SK-N-SH treated with all-trans-retinoic acid at 6 μM for 48 hours (cell line): ENCODE data around the gene CYP2A6.

Experiments used
- ATAC-seq: fragments of 200-7000 bp; cut with Tn5 transposase; 3 replicates; pipeline ENCODE4 v1.9.1; 2020; ENCODE audit warnings: mild to moderate bottlenecking, moderate library complexity
- ARNTL ChIP-seq: fragments of 450-650 bp; formaldehyde crosslinking; IDR thresholded peaks from 2 replicates; pipeline ENCODE4 v1.5.0; 2020; ENCODE audit warnings: low read depth, mild to moderate bottlenecking, moderate library complexity, borderline replicate concordance
- BACH2 ChIP-seq: fragments of 250-450 bp; sonication (Bioruptor Pico); IDR thresholded peaks from 2 replicates; pipeline ENCODE4 v1.9.0; 2021; ENCODE audit warnings: mild to moderate bottlenecking, borderline replicate concordance
- CSDC2 ChIP-seq: fragments of 250-450 bp; sonication (Bioruptor Pico); IDR thresholded peaks from 2 replicates; pipeline ENCODE4 v1.5.0; 2020; ENCODE audit warnings: mild to moderate bottlenecking, moderate library complexity
- GLIS3 ChIP-seq: fragments of 250-450 bp; sonication (Bioruptor Pico); IDR thresholded peaks from 2 replicates; pipeline ENCODE4 v1.5.0; 2020; ENCODE audit warnings: mild to moderate bottlenecking, moderate library complexity
- ISL1 ChIP-seq: fragments of 250-450 bp; sonication (Bioruptor Pico); IDR thresholded peaks from 2 replicates; pipeline ENCODE4 v2.1.2; 2022; ENCODE audit warnings: mild to moderate bottlenecking, moderate library complexity
- OSR1 ChIP-seq: fragments of 250-450 bp; sonication (Bioruptor Pico); IDR thresholded peaks from 2 replicates; pipeline ENCODE4 v1.8.0; 2022; ENCODE audit warnings: moderate library complexity, mild to moderate bottlenecking, inconsistent platforms
- PPARA ChIP-seq: fragments of 250-450 bp; sonication (Bioruptor Pico); IDR thresholded peaks from 2 replicates; pipeline ENCODE4 v1.5.0; 2020; ENCODE audit warnings: mild to moderate bottlenecking, borderline replicate concordance
- RARB ChIP-seq: fragments of 250-450 bp; sonication (Bioruptor Pico); IDR thresholded peaks from 2 replicates; pipeline ENCODE4 v1.8.0; 2021; ENCODE audit warnings: mild to moderate bottlenecking, moderate library complexity
- SNAI2 ChIP-seq: fragments of 250-450 bp; sonication (Bioruptor Pico); IDR thresholded peaks from 2 replicates; pipeline ENCODE4 v1.5.0; 2020; ENCODE audit warnings: mild to moderate bottlenecking, moderate library complexity
- ZFP3 ChIP-seq: fragments of 250-450 bp; sonication (Bioruptor Pico); IDR thresholded peaks from 2 replicates; pipeline ENCODE4 v1.5.0; 2020; ENCODE audit warnings: mild to moderate bottlenecking, moderate library complexity
- ZFP30 ChIP-seq: fragments of 450-650 bp; formaldehyde crosslinking; IDR thresholded peaks from 2 replicates; pipeline ENCODE4 v1.5.0; 2022; ENCODE audit warnings: mild to moderate bottlenecking, moderate library complexity
- ZNF565 ChIP-seq: fragments of 450-650 bp; formaldehyde crosslinking; conservative IDR thresholded peaks from 2 replicates; pipeline ENCODE4 v1.5.0; 2020; ENCODE audit warnings: low read depth, mild to moderate bottlenecking, moderate library complexity
- ZNF70 ChIP-seq: fragments of 450-650 bp; formaldehyde crosslinking; IDR thresholded peaks from 2 replicates; pipeline ENCODE4 v1.5.0; 2020; ENCODE audit warnings: mild to moderate bottlenecking, moderate library complexity
- ZNF8 ChIP-seq: fragments of 450-650 bp; formaldehyde crosslinking; IDR thresholded peaks from 2 replicates; pipeline ENCODE4 v1.5.0; 2020; ENCODE audit warnings: mild to moderate bottlenecking, moderate library complexity
- TF ChIP-seq, protein P1 (sequence below): fragments of 250-450 bp; sonication (Bioruptor Pico); IDR thresholded peaks from 2 replicates; pipeline ENCODE4 v1.8.0; 2021; ENCODE audit warnings: low read depth, mild to moderate bottlenecking, moderate library complexity, borderline replicate concordance
- TF ChIP-seq, protein P2 (sequence below): fragments of 250-450 bp; sonication (Bioruptor Pico); IDR thresholded peaks from 2 replicates; pipeline ENCODE4 v1.5.0; 2020; ENCODE audit warnings: mild to moderate bottlenecking, moderate library complexity
- TF ChIP-seq, protein P3 (sequence below): fragments of 250-450 bp; sonication (Bioruptor Pico); IDR thresholded peaks from 2 replicates; pipeline ENCODE4 v1.5.1; 2021; ENCODE audit warnings: mild to moderate bottlenecking, moderate library complexity

The CYP2A6 gene

DNA sequence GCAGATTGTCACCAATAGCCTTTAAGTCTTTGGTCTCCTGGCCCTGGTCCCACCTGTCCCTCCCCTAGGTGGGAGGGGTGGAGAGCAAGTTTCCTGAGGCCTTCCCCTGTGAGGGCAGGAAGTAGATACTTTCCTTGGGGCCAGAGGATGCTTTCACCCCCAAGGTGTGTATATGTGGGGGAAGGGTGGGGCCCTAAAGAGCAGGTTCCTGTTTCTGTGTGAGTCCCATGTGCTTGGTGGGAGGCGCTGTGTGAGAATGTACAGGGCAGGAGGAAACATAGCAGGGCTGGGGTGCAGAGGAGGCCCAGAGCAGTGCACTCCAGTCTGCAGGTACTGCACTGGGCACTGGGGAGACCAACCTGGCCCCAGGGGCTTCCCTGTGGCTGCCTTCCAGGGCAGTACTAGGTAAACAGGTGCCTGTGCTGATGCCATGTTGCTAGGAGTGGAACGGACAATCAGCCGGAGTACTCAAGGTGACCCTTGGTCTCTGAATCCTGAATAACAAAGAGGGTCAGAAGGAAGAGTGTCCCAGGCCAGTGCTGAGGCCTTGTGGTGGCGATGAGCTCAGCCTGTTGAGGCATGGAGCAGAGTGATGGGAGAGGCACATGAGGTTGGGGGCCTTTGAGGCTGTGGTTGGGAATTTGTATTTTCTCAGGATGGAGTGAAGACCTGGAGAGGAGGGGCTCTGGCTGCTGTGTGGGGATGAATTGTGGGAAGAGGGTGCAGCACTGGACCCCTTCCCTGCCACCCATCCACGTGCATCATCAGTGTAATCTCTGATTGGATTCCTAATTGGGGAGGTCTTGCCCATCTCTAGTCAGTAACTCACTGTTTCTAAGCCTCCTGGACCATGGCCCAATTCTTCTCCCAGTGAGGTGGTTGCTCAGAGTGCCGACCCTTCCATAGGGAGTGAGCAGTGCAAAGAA is 46.1 kb downstream of the CYP2A6 start:
- TF ChIP-seq PPARA (CRISPR knock-in tag): no peak
- TF ChIP-seq BACH2: no peak
- TF ChIP-seq ISL1 (CRISPR knock-in tag): no peak
- TF ChIP-seq RARB (CRISPR knock-in tag): no peak
- TF ChIP-seq ZFP3 (CRISPR knock-in tag): no peak
- no peak for TF ChIP-seq SNAI2 (CRISPR knock-in tag)
- TF ChIP-seq, protein P1, sequence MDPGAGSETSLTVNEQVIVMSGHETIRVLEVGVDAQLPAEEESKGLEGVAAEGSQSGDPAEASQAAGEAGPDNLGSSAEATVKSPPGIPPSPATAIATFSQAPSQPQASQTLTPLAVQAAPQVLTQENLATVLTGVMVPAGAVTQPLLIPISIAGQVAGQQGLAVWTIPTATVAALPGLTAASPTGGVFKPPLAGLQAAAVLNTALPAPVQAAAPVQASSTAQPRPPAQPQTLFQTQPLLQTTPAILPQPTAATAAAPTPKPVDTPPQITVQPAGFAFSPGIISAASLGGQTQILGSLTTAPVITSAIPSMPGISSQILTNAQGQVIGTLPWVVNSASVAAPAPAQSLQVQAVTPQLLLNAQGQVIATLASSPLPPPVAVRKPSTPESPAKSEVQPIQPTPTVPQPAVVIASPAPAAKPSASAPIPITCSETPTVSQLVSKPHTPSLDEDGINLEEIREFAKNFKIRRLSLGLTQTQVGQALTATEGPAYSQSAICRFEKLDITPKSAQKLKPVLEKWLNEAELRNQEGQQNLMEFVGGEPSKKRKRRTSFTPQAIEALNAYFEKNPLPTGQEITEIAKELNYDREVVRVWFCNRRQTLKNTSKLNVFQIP (CRISPR knock-in tag): no peak
- TF ChIP-seq, protein P2, sequence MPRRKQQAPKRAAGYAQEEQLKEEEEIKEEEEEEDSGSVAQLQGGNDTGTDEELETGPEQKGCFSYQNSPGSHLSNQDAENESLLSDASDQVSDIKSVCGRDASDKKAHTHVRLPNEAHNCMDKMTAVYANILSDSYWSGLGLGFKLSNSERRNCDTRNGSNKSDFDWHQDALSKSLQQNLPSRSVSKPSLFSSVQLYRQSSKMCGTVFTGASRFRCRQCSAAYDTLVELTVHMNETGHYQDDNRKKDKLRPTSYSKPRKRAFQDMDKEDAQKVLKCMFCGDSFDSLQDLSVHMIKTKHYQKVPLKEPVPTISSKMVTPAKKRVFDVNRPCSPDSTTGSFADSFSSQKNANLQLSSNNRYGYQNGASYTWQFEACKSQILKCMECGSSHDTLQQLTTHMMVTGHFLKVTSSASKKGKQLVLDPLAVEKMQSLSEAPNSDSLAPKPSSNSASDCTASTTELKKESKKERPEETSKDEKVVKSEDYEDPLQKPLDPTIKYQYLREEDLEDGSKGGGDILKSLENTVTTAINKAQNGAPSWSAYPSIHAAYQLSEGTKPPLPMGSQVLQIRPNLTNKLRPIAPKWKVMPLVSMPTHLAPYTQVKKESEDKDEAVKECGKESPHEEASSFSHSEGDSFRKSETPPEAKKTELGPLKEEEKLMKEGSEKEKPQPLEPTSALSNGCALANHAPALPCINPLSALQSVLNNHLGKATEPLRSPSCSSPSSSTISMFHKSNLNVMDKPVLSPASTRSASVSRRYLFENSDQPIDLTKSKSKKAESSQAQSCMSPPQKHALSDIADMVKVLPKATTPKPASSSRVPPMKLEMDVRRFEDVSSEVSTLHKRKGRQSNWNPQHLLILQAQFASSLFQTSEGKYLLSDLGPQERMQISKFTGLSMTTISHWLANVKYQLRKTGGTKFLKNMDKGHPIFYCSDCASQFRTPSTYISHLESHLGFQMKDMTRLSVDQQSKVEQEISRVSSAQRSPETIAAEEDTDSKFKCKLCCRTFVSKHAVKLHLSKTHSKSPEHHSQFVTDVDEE: no peak
- no peak for TF ChIP-seq ZNF565
- TF ChIP-seq CSDC2: no peak
- TF ChIP-seq ZNF70: no peak
- no peak for TF ChIP-seq OSR1 (CRISPR knock-in tag)
- TF ChIP-seq GLIS3: no peak
- no peak for ATAC-seq

DNA sequence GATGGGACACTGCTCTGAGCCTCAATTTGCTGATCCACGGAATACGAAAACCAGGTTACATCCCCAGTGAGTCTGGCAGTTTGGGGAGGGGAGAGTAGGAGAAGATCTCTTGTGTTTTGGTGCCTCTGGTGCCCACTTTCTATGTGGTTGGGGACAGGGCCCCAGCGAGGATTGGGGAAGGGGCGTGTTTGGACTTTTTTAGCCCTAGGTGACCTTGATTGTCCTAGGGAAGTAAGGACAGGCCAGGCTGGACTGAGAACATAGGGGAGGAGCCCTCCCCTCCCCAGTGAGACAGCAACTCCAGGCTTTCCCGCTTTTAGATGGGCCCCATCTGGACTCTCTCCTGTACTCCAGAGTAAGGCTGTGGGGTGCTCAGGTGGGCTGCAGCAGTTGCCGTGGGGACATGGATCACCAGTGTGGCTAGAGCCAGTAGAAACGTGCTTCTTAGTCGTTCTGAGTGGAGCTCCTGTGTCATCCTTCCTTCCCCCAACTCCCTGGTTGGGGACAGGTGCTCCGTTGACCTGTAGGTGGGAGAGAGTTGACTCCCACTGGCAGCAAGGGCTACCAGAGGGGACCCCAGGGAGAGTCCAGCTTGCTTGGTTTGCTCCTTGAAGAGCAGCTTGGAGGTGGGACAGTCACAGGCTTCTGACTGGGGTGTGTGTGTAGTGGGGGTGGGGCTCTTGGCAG is 46.9 kb downstream of the CYP2A6 start:
- TF ChIP-seq, protein P3, sequence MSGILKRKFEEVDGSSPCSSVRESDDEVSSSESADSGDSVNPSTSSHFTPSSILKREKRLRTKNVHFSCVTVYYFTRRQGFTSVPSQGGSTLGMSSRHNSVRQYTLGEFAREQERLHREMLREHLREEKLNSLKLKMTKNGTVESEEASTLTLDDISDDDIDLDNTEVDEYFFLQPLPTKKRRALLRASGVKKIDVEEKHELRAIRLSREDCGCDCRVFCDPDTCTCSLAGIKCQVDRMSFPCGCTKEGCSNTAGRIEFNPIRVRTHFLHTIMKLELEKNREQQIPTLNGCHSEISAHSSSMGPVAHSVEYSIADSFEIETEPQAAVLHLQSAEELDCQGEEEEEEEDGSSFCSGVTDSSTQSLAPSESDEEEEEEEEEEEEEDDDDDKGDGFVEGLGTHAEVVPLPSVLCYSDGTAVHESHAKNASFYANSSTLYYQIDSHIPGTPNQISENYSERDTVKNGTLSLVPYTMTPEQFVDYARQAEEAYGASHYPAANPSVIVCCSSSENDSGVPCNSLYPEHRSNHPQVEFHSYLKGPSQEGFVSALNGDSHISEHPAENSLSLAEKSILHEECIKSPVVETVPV: no peak
- TF ChIP-seq ARNTL (CRISPR knock-in tag) (no peak), ZFP30 (CRISPR knock-in tag) (no peak), SNAI2 (CRISPR knock-in tag) (no peak)
- no peak for ATAC-seq

DNA sequence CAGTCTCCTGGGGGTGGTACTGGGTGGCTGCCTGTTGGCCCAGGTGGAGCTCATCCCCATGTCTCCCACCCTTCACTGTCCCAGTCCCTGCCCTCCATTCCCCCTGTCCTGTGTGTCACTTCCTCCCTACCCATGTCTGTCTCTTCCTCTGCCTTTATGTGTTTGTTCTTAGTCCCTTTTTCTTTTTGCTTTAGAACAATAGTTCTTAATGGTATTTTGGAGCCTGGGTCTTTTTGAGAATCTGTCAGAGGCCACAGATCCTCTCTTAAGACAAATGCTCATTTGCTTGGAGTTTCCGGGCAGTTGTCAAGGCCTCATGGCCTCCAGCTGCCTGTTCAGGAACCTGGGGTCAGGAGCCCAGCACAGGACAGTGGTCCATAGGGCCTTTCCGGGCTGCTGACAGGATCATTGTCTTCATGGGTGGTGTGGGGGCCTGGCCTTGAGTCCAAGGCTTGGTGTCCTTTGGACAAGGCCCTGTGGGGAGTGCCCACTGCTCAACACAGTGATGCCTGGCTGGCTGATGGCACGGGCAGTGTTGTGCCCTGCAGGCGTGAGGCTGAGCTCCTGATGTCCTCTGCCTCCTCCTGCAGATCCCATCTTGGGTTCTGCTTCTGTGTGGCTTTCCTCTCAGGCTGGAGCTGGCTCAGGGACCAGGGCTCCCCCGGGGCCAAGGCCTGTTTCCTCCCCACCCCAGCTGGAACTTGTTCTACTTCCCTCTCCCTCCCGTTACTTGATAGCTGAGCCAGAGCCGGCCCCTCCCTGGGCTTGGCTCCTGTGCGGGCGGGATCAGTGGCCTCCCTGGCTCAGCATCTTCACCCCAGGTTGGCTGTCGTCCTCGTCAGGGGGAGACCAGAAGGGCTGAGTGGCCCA is 47.7 kb downstream of the CYP2A6 start:
- TF ChIP-seq ISL1 (CRISPR knock-in tag) (no peak), ZNF70 (no peak), OSR1 (CRISPR knock-in tag) (no peak), ZFP3 (CRISPR knock-in tag) (no peak), ZNF8 (CRISPR knock-in tag) (no peak), SNAI2 (CRISPR knock-in tag) (no peak)
- TF ChIP-seq, protein P2: no peak
- TF ChIP-seq, protein P3: no peak
- ATAC-seq: no peak
